Mammary epithelial cell (primary cell): ENCODE measurements around the gene MAGI1.

Experiments used
- EZH2 ChIP-seq: IDR thresholded peaks from 2 replicates; pipeline ENCODE4 v1.6.1; 2012; ENCODE audit warnings: low read length, inconsistent platforms, borderline replicate concordance
- TF ChIP-seq, protein P1 (sequence below), 2 donors: IDR thresholded peaks in 1 of 2; conservative IDR thresholded peaks in 1 of 2; 2 replicates each; pipeline ENCODE4 v1.5.1; 2011 to 2012; ENCODE audit warnings: inconsistent platforms in 2 of 2, low read length in 2 of 2, mild to moderate bottlenecking in 2 of 2, control low read depth in 1 of 2, low read depth in 1 of 2; ENCODE audit not compliant: insufficient read depth in 1 of 2; ENCODE audit errors: extremely low read depth in 1 of 2

DNA sequence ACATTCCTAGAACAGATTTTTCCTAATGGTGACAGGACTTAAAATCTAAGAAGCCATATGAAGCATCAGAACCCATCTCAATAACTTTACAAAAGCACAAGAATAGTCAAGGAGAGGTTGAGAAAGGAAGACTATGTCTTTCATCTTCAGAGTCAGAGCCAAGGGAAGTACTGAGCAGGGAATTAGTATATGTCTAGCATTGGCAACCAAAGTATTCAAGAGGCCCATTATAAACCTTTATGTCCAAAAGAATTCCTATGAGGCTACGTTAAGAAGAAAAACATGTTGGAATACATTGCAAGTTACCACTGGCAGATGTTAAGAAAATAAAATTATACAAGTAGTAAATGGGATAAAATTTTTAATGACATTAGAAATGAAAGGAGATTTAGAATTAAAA lies 150.5 kb downstream of the MAGI1 start:
- TF ChIP-seq, protein P1, sequence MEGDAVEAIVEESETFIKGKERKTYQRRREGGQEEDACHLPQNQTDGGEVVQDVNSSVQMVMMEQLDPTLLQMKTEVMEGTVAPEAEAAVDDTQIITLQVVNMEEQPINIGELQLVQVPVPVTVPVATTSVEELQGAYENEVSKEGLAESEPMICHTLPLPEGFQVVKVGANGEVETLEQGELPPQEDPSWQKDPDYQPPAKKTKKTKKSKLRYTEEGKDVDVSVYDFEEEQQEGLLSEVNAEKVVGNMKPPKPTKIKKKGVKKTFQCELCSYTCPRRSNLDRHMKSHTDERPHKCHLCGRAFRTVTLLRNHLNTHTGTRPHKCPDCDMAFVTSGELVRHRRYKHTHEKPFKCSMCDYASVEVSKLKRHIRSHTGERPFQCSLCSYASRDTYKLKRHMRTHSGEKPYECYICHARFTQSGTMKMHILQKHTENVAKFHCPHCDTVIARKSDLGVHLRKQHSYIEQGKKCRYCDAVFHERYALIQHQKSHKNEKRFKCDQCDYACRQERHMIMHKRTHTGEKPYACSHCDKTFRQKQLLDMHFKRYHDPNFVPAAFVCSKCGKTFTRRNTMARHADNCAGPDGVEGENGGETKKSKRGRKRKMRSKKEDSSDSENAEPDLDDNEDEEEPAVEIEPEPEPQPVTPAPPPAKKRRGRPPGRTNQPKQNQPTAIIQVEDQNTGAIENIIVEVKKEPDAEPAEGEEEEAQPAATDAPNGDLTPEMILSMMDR (conservative IDR thresholded peaks at IDR 0.05 in 1 of 2, IDR thresholded peaks at IDR 0.05 in 1 of 2; ENCODE audit: extremely low read depth in 1 of 2, insufficient read depth in 1 of 2, low read depth in 1 of 2, low read length in 2 of 2), result no peak
- no peak for TF ChIP-seq EZH2
